ENCODE data around the gene BDP1. TPM values are rescaled to one million over a fixed set of nuclear protein-coding genes. Genes with fewer than 3 reads are reported as not detected.

Gene BDP1
- total RNA-seq, 1 donor from 2014 or later, result 19.1 TPM

DNA sequence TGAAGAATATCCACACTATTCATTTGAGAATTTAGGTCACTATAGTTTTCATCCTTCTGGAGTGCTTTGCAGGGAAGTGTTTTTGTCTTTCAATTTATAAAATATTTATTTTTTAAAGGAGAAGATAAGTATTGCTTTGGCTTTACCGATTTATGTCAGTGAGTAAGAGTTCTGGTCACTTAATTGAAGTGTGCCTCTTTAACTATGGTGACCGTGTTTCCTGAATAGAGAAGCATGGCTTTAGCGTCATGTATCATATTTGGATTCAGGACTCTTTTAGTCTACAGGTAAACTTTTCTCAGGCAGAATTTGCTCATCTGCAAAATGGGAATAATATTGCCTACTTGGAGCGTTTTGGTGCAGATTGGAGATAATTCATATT, 902 bp downstream of the BDP1 start:
- TF ChIP-seq, protein P1, sequence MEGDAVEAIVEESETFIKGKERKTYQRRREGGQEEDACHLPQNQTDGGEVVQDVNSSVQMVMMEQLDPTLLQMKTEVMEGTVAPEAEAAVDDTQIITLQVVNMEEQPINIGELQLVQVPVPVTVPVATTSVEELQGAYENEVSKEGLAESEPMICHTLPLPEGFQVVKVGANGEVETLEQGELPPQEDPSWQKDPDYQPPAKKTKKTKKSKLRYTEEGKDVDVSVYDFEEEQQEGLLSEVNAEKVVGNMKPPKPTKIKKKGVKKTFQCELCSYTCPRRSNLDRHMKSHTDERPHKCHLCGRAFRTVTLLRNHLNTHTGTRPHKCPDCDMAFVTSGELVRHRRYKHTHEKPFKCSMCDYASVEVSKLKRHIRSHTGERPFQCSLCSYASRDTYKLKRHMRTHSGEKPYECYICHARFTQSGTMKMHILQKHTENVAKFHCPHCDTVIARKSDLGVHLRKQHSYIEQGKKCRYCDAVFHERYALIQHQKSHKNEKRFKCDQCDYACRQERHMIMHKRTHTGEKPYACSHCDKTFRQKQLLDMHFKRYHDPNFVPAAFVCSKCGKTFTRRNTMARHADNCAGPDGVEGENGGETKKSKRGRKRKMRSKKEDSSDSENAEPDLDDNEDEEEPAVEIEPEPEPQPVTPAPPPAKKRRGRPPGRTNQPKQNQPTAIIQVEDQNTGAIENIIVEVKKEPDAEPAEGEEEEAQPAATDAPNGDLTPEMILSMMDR (IDR thresholded peaks at IDR 0.05), result peak; percentile 28
- Mint-ChIP-seq H3K4me1 (ENCODE audit: low read depth) (peaks cover 24% of the 10 kb centered on the region), H3K27me3 (ENCODE audit: low read depth) (peaks cover 3% of the 10 kb centered on the region), H3K4me3 (ENCODE audit: unreplicated experiment) (peak overlapping the region; percentile 91), H3K36me3 (ENCODE audit: low read depth) (peaks cover 7% of the 10 kb centered on the region), H3K27ac (ENCODE audit: unreplicated experiment) (peak overlapping the region; percentile 97), H3K9me3 (ENCODE audit: low read depth) (no peaks in the 10 kb centered on the region)
- no peak for DNase-seq (ENCODE audit: low spot score)

- no peak for DNase-seq (ENCODE audit: low spot score)
- peaks cover 8% of the 10 kb centered on the region for H3K36me3 Mint-ChIP-seq (ENCODE audit: low read depth)
Measured at GRCh38 chr5:71457106-71457505, 1.7 kb downstream of the BDP1 start.

DNA sequence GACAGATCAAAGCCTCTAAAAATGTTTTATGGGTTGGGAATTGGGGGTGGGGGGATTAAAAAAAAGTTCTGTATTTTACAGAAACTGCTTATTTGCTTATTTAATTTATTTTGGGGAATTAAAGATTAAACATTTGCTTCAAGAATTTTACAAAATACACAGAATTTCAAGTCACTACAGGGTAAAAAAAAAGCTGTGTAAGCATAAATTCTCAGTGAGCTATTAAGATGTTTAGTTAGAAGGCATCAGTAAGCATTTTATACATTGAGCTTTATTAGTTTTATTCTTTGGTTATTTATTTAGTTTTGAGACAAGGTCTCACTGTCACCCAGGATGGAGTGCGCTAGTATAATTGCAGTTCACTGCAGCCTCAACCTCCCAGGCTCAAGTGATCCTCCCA, 5.2 kb downstream of the BDP1 start:
- no peak overlapping the region for H3K27ac Mint-ChIP-seq (ENCODE audit: unreplicated experiment)
- H3K36me3 Mint-ChIP-seq (ENCODE audit: low read depth), result peaks cover 11% of the 10 kb centered on the region
- no peak overlapping the region for H3K4me3 Mint-ChIP-seq (ENCODE audit: unreplicated experiment)
- no peaks in the 10 kb centered on the region for H3K9me3 Mint-ChIP-seq (ENCODE audit: low read depth)
- TF ChIP-seq, protein P1 (IDR thresholded peaks at IDR 0.05), result no peak
- peaks cover 18% of the 10 kb centered on the region for H3K4me1 Mint-ChIP-seq (ENCODE audit: low read depth)
- no peak for DNase-seq (ENCODE audit: low spot score)
- no peaks in the 10 kb centered on the region for H3K27me3 Mint-ChIP-seq (ENCODE audit: low read depth)

More at GRCh38 chr5:71457106-71457505, 1.7 kb downstream of the BDP1 start:
- Mint-ChIP-seq H3K4me1 (ENCODE audit: low read depth) (peaks cover 24% of the 10 kb centered on the region), H3K27ac (ENCODE audit: unreplicated experiment) (no peak overlapping the region), H3K27me3 (ENCODE audit: low read depth) (peaks cover 3% of the 10 kb centered on the region), H3K9me3 (ENCODE audit: low read depth) (no peaks in the 10 kb centered on the region), H3K4me3 (ENCODE audit: unreplicated experiment) (peak overlapping the region; percentile 91)
- TF ChIP-seq, protein P1 (IDR thresholded peaks at IDR 0.05), result no peak

- no peak overlapping the region for H3K27ac Mint-ChIP-seq (ENCODE audit: unreplicated experiment)
- H3K9me3 Mint-ChIP-seq (ENCODE audit: low read depth), result no peaks in the 10 kb centered on the region
- no peak overlapping the region for H3K4me3 Mint-ChIP-seq (ENCODE audit: unreplicated experiment)
- peaks cover 15% of the 10 kb centered on the region for H3K4me1 Mint-ChIP-seq (ENCODE audit: low read depth)
- peaks cover 12% of the 10 kb centered on the region for H3K36me3 Mint-ChIP-seq (ENCODE audit: low read depth)
- DNase-seq (ENCODE audit: low spot score), result no peak
- TF ChIP-seq, protein P1 (IDR thresholded peaks at IDR 0.05), result no peak
- no peaks in the 10 kb centered on the region for H3K27me3 Mint-ChIP-seq (ENCODE audit: low read depth)
Measured at GRCh38 chr5:71461360-71461759, 5.9 kb downstream of the BDP1 start.

DNA sequence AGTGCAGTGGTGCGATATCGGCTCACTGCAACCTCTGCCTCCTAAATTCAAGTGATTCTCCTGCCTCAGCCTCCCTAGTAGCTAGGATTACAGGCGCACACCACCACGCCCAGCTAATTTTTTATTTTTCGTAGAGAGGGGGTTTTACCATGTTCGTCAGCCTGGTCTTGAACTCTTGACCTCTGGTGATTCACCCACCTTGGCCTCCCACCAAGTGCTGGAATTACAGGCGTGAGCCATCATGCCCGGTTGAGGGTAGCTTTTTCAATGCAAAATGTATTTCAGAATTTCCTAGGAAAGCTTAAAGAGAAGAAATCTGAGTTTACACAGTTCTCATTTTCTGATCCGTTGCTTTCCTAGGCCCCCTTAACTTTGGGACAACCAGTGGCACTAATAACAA, 15.7 kb downstream of the BDP1 start:
- Mint-ChIP-seq H3K27me3 (ENCODE audit: low read depth) (no peaks in the 10 kb centered on the region), H3K4me3 (ENCODE audit: unreplicated experiment) (no peak overlapping the region), H3K27ac (ENCODE audit: unreplicated experiment) (no peak overlapping the region), H3K4me1 (ENCODE audit: low read depth) (peaks cover 5% of the 10 kb centered on the region), H3K36me3 (ENCODE audit: low read depth) (peaks cover 13% of the 10 kb centered on the region), H3K9me3 (ENCODE audit: low read depth) (no peaks in the 10 kb centered on the region)
- no peak for DNase-seq (ENCODE audit: low spot score)
- TF ChIP-seq, protein P1 (IDR thresholded peaks at IDR 0.05), result no peak

All from chondrocyte (in vitro differentiated cells).